SK-N-MC (cell line): Measurements from ENCODE around the gene MFN2.
"Not testable (repeated sequence)": the region's sequence is repeated elsewhere in the genome, so short reads cannot be mapped to it uniquely, and the experiment has no call there.

ENCODE experiments used
- DNase-seq: peaks from one replicate; pipeline ENCODE4 v3.0.0-alpha.2; 2011; ENCODE audit warnings: low read depth, low spot score
- H3K27ac ChIP-seq: fragments of 200-600 bp; sonication (generic); 2 replicates; pipeline ENCODE4 v1.5.1; 2016; ENCODE audit warnings: mixed run types
- H3K36me3 ChIP-seq: fragments of 200-600 bp; sonication (generic); 2 replicates; pipeline ENCODE4 v1.6.1; 2017; ENCODE audit warnings: antibody characterized with exemption, low read length, mixed read lengths; ENCODE audit not compliant: insufficient read depth
- H3K4me3 ChIP-seq: fragments of 200-600 bp; sonication (generic); 2 replicates; pipeline ENCODE4 v1.5.1; 2016
- H3K9ac ChIP-seq: fragments of 200-600 bp; sonication (generic); 2 replicates; pipeline ENCODE4 v1.8.0; 2017; ENCODE audit warnings: mixed run types, mixed read lengths; ENCODE audit not compliant: insufficient read length
- H3K9me3 ChIP-seq: fragments of 200-600 bp; sonication (generic); 2 replicates; pipeline ENCODE4 v1.6.1; 2017; ENCODE audit warnings: low read depth, mild to moderate bottlenecking, antibody characterized with exemption, low read length, moderate library complexity, mixed read lengths
- EZH2 ChIP-seq: fragments of 200-600 bp; sonication (generic); IDR thresholded peaks from one replicate; pipeline ENCODE4 v1.6.1; 2017; ENCODE audit warnings: antibody characterized with exemption
- FOXP2 ChIP-seq: optimal IDR thresholded peaks from 2 replicates; pipeline ENCODE3; 2011; ENCODE audit warnings: mild to moderate bottlenecking, moderate library complexity; ENCODE audit not compliant: insufficient read depth; ENCODE audit errors: extremely low read length, control extremely low read depth
- POLR2AphosphoS5 ChIP-seq: IDR thresholded peaks from 2 replicates; pipeline ENCODE4 v1.6.1; 2012; ENCODE audit warnings: mild to moderate bottlenecking, low read depth, low read length, borderline replicate concordance

Gene MFN2

DNA sequence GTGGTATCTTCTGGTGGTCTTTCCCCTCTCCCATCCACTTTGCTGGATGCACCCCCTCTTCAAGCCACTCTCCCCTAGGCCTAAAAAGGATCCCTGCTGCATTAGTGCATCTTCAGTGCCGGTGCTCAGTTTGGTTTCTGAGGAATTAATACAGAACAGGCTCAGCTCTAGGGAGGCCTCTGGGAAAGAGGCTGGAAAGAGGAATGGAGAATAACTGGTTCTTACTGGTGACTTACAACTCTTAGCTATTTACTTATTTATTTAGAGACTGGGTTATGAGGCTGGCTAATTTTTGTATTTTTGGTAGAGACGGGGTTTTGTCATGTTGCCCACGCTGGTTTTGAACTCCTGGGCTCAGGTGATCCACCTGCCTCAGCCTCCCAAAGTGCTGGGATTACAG, 19.0 kb downstream of the MFN2 start:
- Histone ChIP-seq H3K9me3 (no peaks in the 10 kb centered on the region), H3K27ac (no peak overlapping the region), H3K9ac (no peak overlapping the region), H3K4me3 (no peak overlapping the region), H3K36me3 (peaks cover 72% of the 10 kb centered on the region)
- no peak for TF ChIP-seq EZH2
- no peak for DNase-seq

DNA sequence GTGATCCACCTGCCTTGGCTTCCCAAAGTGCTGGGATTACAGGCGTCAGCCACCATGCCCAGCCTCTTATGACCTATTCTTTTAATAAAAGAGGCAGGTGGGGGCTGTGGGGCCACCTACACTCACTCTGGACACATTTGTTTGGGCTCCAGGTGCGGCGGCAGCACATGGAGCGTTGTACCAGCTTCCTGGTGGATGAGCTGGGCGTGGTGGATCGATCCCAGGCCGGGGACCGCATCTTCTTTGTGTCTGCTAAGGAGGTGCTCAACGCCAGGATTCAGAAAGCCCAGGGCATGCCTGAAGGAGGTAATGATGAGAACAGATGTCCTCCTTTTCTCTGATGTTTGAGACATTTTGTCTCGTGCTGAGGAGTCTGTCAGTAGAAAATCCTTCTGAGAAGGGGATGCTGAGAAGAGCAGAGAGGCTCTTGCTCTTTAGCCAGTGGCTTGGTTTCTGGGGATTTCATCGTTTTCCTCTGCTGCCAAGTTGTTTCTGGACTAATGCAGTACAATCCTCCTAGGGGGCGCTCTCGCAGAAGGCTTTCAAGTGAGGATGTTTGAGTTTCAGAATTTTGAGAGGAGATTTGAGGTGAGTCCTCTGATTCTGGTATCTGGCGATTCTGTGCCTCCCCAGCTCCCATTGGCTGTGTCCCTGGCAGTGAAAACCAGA, 21.1 kb downstream of the MFN2 start:
- Histone ChIP-seq H3K4me3 (no peak overlapping the region), H3K36me3 (peaks cover 75% of the 10 kb centered on the region), H3K9ac (peak overlapping the region; percentile 26), H3K9me3 (no peaks in the 10 kb centered on the region), H3K27ac (peak overlapping the region; percentile 62; the same call in 1 of the 2 replicates)
- TF ChIP-seq EZH2 (no peak), POLR2AphosphoS5 (no peak), FOXP2 (no peak)
- peak; percentile 45 for DNase-seq

DNA sequence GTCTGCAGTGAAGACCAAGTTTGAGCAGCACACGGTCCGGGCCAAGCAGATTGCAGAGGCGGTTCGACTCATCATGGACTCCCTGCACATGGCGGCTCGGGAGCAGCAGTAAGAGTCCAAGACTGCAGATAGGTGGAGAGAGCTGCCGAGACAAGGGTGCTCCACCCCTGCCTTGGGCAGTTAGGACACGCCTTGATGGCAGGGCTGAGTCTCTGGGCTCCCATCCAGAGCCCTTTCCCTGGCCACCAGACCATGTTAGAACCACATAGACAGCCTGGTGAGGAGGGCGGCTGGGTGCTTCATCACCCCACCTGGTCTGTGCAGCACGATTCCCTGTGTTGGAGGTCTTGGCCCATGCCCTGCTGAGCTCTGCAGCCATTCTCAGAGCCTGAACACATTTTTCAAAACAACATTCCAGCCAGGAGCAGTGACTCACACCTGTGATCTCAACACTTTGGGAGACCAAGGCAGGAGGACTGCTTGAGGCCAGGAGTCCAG, 21.8 kb downstream of the MFN2 start:
- TF ChIP-seq FOXP2 (no peak), POLR2AphosphoS5 (no peak), EZH2 (no peak)
- H3K36me3 ChIP-seq: peaks cover 77% of the 10 kb centered on the region
- H3K9ac ChIP-seq: no peak overlapping the region
- no peak overlapping the region for H3K4me3 ChIP-seq
- no peak overlapping the region; the same call in 1 of the 2 replicates for H3K27ac ChIP-seq
- H3K9me3 ChIP-seq: no peaks in the 10 kb centered on the region
- no peak for DNase-seq

GRCh38 chr1:12003762-12004161, 23.5 kb downstream of the MFN2 start:
- TF ChIP-seq EZH2: no peak
- TF ChIP-seq FOXP2: no peak
- TF ChIP-seq POLR2AphosphoS5: no peak
- no peak for DNase-seq
- H3K36me3 ChIP-seq: peaks cover 72% of the 10 kb centered on the region

DNA sequence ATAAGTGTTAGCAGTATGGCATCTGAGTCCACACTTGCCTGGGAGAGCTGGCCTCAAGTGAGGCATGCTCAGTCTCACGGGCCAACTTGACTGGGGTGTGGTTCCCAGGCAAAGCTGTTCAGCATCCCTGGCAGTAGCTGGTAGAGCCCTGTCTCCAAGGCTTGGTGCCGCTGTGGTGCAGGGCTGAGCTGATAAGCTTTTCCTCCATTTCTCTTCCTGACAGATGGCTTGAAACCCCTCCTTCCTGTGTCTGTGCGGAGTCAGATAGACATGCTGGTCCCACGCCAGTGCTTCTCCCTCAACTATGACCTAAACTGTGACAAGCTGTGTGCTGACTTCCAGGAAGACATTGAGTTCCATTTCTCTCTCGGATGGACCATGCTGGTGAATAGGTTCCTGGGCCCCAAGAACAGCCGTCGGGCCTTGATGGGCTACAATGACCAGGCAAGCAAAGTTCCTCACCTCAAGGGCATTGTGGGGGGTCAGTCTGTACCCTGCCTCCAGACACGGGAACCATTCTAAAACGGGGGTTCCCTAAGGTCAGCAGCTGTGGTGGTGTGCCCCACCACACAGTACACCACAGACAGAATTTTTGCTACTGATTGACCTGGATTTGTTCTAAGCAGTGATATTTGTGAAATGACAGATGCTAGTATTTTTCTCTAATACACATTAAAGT, 25.4 kb downstream of the MFN2 start:
- H3K4me3 ChIP-seq: no peak overlapping the region
- H3K9ac ChIP-seq: no peak overlapping the region
- DNase-seq: no peak
- no peak overlapping the region for H3K27ac ChIP-seq
- peaks cover 73% of the 10 kb centered on the region for H3K36me3 ChIP-seq
- no peak for TF ChIP-seq EZH2
- no peak for TF ChIP-seq FOXP2
- no peak for TF ChIP-seq POLR2AphosphoS5
- no peaks in the 10 kb centered on the region for H3K9me3 ChIP-seq

More at GRCh38 chr1:12003762-12004161, 23.5 kb downstream of the MFN2 start:
- Histone ChIP-seq H3K27ac (no peak overlapping the region), H3K9me3 (no peaks in the 10 kb centered on the region), H3K9ac (no peak overlapping the region), H3K4me3 (no peak overlapping the region)

- no peak for DNase-seq
- no peak overlapping the region for H3K27ac ChIP-seq
- H3K9ac ChIP-seq: no peak overlapping the region
- no peaks in the 10 kb centered on the region for H3K9me3 ChIP-seq
- TF ChIP-seq POLR2AphosphoS5 (no peak), EZH2 (no peak), FOXP2 (no peak)
- H3K4me3 ChIP-seq: no peak overlapping the region
- peaks cover 76% of the 10 kb centered on the region for H3K36me3 ChIP-seq
Measured at GRCh38 chr1:12006167-12006921, 26.1 kb downstream of the MFN2 start.

DNA sequence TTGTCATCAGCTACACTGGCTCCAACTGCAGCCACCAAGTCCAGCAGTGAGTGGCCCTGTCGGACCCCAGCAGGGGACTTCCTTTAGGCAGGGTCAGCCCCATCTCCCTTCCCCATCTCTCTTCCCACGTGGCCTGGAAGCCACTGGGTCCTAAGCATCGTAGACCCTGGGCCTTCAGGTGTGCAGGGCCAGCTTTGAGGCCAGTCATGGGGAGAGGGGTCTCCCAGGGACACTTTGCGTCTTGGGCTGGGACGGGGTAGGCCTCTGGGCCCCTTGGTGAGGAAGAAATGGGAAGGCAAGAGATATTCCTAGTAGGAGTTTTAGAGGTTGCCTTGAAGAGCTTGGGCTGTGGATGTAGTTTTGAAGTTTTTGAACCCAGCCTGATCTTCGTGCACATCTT, 27.0 kb downstream of the MFN2 start:
- no peak for DNase-seq
- Histone ChIP-seq H3K9ac (no peak overlapping the region), H3K36me3 (peaks cover 74% of the 10 kb centered on the region), H3K9me3 (no peaks in the 10 kb centered on the region), H3K27ac (no peak overlapping the region), H3K4me3 (no peak overlapping the region)
- no peak for TF ChIP-seq POLR2AphosphoS5
- TF ChIP-seq FOXP2: no peak
- no peak for TF ChIP-seq EZH2

DNA sequence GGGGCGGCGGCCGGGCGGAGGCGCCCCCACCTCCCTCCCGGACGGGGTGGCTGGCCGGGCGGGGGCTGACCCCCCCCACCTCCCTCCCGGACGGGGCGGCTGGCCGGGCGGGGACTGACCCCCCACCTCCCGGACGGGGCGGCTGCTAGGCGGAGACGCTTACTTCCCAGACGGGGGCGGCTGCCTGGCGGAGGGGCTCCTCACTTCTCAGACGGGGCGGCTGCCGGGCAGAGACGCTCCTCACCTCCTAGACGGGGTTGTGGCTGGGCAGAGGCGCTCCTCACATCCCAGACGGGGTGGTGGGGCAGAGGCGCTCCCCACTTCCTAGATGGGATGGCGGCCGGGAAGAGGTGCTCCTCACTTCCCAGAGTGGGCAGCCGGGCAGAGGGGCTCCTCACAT, 28.1 kb downstream of the MFN2 start:
- H3K27ac ChIP-seq, H3K4me3 ChIP-seq, H3K9ac ChIP-seq, H3K9me3 ChIP-seq, DNase-seq: not testable (repeated sequence)
- peaks cover 64% of the 10 kb centered on the region for H3K36me3 ChIP-seq
